NCI-H2227 (cell line): Measurements from ENCODE around the gene H6PD.

ENCODE experiments used
- DNase-seq: peaks from one replicate; lab custom pipeline; 2025; ENCODE audit not compliant: unreplicated experiment; lab: John Stamatoyannopoulos, UW

Gene H6PD

GRCh38 chr1:9275567-9276034 is 41.0 kb downstream of the H6PD start:
- no peak for DNase-seq

GRCh38 chr1:9278116-9278515 is 43.5 kb downstream of the H6PD start:
- DNase-seq, result no peak

- DNase-seq, result no peak
Measured at GRCh38 chr1:9278585-9279153, 44.1 kb downstream of the H6PD start.

DNA sequence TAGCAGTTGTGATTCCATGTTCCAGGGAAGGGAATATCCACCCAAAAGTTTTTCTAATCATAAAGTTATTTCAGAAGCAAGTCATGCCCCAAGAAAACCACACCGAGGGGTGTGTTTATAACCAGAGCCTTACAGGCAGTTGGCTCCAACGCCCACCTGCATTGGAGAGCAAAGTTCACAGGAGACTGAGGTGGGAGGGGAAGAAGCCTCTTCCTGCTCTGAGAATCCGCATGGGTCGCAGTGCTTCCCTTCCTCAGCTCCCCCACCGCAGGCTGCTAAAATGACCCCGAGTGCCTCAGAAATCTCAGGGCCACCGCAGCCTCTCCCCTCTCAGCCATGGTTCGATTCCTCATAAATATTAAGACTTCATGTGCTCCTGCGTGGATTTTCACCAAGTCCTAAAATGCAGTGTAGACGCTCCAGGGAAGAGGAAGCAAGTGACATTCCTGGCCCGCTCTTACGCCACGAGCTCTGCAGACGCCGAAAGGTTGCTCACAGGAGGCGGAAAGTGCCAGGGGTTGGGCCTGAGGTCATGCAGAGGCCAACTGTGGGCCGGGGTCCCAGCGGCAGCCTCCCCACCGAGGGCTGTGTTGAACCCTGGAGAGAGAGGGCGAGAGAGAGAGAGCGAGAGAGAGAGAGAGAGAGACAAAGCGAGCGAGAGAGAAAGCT is 44.7 kb downstream of the H6PD start:
- no peak for DNase-seq

DNA sequence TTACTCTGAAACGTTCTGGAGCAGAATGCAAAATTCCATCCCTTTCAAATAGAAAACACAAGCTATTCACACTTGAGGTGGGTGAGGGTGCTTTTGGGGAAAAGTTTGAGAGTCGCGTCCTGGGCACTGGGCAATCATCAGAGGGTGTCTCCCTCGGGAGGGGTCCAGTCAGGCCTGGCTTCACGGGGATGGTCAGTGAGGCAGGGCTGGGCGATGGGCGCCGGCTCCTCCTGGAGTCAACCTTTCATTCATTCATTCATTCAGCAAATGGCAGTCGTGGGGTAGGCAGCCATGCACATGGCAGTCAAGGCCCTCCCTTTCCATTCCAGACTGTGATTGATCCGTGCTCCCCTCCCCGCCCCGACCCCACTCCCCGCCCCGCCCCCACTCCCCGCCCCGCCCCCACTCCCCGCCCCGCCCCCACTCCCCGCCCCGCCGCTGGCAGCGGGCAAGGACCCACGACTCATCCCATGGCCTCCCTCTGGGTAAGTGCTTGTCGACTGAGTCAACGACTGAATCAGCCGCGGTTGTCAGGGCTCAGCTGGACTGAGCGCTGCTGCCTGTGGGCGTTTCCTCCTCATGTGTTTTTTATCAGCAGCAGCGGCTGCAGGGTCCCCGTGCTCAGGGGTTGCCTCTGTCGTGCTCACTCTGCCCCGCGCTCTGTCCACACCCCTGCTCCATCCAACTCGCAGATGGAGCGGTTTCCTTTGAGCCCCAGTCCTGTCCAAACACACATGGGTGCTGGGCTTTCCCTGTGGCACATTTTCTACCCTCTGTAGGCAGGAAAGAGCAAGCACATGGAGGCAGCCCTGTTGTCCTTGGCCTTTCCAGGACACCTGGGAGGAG is 45.7 kb downstream of the H6PD start:
- DNase-seq, result peak; percentile 49

DNA sequence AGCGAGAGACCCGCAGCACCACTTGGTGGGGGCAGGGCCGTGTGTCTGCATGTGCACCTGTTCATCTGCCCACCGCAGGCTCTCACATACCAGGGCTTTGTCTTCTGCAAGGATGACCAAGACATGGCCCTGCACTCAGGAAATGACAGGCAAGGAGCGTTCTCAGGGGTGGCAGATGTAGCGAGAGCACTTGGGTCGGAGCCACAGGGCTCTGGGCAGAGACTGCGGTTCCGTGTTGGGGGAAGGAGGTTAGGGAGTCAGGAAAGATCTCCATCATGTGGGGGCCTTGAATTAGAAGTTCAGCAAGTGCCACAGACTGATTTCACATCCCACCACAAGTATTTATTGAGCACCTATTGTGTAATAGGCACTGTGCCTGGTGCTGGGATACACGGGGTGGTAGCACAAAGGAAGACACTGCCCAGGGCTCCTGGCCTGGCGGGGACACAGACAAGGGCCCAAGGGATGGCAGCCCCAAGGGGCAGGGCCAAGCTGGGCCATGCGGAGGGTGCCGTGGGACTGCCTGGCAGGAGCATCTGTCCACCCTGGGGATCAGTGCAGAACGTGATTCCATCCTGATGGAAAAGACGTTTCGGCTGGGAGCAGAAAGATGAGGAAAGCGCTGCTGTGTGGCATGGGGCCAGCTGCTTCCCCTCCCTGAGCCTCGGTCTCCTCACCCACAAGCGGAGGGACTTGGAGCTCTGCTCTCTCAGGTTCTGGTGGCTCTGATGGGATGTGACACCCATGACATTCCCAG is 46.7 kb downstream of the H6PD start:
- DNase-seq, result no peak

- DNase-seq, result no peak
Measured at GRCh38 chr1:9281908-9282695, 47.5 kb downstream of the H6PD start.

GRCh38 chr1:9282696-9282955 is 48.1 kb downstream of the H6PD start:
- DNase-seq, result no peak

DNA sequence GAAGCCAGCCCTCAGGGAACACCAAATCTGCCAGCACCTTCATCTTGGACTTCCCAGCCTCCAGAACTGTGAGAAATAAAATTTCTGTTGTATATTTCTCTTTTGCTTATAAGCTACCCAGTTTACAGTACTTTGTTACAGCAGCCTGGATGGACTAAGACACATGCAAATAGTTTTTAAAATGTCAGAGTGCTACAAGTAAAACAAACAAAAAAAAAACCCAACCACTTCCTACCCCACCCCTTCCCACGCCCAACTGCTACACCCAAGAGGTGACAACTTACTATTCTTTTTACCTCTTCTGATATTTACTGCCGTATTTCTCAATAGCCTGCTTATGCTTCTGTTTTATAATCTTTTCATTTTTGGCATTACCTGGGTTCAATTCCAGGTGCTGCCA is 49.5 kb downstream of the H6PD start:
- no peak for DNase-seq

GRCh38 chr1:9286556-9286955 is 52.0 kb downstream of the H6PD start:
- no peak for DNase-seq

- peak; percentile 86 for DNase-seq
Measured at GRCh38 chr1:9289090-9289534, 54.5 kb downstream of the H6PD start.

DNA sequence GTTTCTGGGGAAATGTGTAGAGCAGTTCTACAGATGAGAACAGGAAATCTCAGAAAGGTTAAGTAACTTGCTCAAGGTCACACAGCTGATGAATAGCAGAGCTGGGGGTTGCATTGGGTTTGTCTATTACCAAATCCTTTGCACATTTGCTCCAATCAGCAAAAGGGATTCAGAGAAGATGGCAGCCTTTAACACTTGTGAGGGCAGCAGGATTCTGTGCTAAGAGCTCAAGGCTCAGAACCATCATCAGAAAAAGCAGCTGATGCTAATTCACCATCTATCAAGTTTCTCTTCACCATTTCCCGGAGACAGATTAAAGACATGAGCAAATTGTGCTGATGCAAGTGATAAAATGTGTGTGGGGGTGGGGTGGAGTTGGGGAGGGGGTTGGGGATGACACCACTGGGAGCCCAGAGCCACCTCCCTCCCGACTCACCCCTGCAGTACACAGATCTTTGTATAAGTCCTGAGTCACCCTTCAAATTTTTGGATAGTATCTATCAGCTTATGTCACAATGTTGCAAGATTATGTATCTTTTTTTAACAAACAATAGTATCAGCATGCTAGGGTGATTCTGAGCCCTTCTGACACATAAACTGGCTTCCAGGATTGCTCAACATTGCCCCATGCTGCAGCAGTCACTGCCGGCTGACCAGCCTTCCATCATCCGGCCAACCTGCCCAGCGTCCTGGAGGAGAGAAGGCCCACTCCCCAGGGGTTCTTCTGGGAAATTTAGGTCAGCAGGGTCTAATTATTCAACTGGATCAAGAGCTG is 55.3 kb downstream of the H6PD start:
- no peak for DNase-seq

GRCh38 chr1:9291914-9292360 is 57.4 kb downstream of the H6PD start:
- peak; percentile 37 for DNase-seq

DNA sequence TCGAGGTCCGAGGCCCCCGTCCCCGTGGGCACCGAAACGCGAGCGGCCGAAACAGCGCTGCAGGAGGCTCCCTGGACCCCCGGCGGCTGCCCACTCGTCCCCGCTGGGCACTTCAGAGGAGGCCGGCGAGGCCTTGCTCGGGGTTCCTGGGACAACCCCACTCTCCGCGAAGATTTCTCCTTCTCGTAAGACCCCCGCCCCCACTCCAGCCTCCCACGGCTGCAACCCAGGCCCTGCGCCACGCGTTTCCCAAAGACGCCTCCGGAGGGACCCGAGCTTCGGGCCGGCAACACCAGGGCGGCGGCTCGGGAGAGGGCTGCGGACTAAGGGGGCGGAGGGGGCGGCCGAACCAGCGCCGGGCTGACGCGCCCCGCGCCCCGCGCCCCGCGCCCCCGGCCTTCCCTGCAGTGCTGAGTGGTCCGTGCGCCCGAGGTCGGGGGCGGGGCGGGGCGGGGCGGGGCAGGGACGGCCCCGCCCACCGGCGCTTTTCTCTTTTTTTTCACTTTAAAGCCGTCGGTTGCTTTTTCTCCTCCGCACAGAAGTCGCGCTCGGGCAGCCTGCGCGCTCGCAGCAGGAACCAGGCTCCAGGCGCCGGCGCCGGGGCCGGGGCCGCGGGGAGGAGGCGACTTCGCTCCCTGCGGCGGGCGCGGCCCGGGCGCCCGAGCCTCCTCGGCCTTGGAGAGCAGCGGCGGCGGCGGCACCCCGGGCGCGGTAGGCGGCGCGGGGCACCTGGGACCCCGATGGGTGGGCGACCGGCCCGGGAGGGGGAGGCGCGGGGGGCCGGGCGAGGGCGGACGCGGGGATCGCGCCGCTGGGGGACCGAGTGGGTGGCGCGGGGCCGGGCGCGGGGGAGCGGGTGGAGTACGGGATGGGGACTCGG is 58.0 kb downstream of the H6PD start, which contains the start of gene SPSB1:
Gene SPSB1, plus strand, starts transcription at position 534 of the 880 bp plus-strand sequence. CDS start 62,998 bp downstream, outside the sequence.
- DNase-seq, result peak; percentile 87

DNA sequence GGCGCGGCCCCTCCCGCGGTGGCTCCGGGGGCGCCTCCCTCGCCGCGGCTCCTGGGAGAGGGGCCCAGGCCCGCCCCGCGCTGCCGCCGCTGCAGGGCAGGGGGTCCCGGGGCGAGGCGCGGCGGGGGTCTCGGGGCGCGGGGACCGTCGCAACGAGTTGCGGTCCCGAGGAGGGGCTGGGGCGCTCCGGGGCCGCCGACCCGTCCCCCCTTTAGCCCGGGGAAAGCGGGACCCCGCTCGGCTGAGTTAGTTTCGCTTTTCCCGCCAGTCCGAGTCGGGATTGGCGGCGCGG is 58.6 kb downstream of the H6PD start:
- no peak for DNase-seq

GRCh38 chr1:9293533-9294404 is 59.2 kb downstream of the H6PD start:
- DNase-seq, result peak; percentile 35

- DNase-seq, result no peak
Measured at GRCh38 chr1:9294405-9294773, 59.8 kb downstream of the H6PD start.
